ENCODE data around the gene IGFBP3. TPM values are rescaled to one million over a fixed set of nuclear protein-coding genes. Genes with fewer than 3 reads are reported as not detected.
"Not testable (repeated sequence)": the region's sequence is repeated elsewhere in the genome, so short reads cannot be mapped to it uniquely, and the experiment has no call there.

IGFBP3 gene
- total RNA-seq, 2 experiments from 2014 or later, result 0.17 TPM; not detected in 1

DNA sequence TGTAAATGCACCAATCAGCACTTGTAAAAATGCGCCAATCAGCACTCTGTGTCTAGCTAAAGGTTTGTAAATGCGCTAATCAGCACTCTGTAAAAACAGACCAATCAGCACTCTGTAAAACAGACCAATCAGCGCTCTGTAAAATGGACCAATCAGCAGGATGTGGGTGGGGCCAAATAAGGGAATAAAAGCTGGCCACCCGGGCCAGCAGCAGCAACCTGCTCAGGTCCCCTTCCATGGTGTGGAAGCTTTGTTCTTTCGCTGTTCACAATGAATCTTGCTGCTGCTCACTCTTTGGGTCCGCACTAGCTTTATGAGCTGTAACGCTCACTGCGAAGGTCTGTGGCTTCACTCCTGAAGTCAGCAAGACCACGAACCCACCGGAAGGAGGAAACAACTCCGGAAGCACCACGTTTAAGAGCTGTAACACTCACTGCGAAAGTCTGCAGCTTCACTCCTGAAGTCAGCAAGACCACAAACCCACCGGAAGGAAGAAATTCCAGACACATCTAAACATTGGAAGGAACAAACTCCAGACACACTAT lies 19.2 kb upstream of the IGFBP3 start:
- CTCF ChIA-PET, result interaction anchor here (1.9 kb wide), 1 partner anchor 18 kb away, joined by 4 read pairs; the partner anchor contains the start of gene IGFBP3
- Mint-ChIP-seq H3K4me3 (peak overlapping the region; percentile 77), H3K4me1 (ENCODE audit: low read depth) (peaks cover 15% of the 10 kb centered on the region), H3K27ac (peak overlapping the region; percentile 68)
- not testable (repeated sequence) for H3K27me3 Mint-ChIP-seq (ENCODE audit: low read depth); H3K9me3 Mint-ChIP-seq; H3K36me3 Mint-ChIP-seq (ENCODE audit: low read depth)
- intact Hi-C loops (cut with micrococcal nuclease), result loop anchor here (1.0 kb wide), 1 partner anchor 38 kb away; no protein-coding TSS in a partner anchor
- peak; percentile 69 for DNase-seq

DNA sequence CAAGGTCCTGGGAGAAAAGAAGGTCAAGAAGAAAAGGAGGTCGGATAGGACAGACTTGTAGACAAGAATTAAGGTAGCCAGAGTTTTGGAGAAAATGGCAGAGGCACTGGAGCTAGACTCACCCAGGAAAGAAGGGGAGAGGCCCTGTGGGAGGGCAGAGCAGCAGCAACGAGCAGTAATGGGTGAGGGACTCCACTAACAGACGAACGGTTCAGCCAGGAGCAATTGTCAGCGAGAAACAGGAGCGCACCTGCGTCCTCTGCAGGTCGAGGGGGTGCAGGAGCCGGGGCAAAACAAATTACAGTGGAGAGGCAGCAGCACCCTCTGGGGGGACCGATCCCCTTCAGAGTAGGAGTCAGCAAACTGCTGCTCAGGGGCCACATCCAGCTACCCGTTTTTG lies 18.5 kb upstream of the IGFBP3 start:
- no peak overlapping the region for H3K4me3 Mint-ChIP-seq
- H3K9me3 Mint-ChIP-seq, result peaks cover 4% of the 10 kb centered on the region
- intact Hi-C loops (cut with micrococcal nuclease), result no loop called here
- no peak overlapping the region for H3K27ac Mint-ChIP-seq
- no peaks in the 10 kb centered on the region for H3K36me3 Mint-ChIP-seq (ENCODE audit: low read depth)
- H3K4me1 Mint-ChIP-seq (ENCODE audit: low read depth), result peaks cover 15% of the 10 kb centered on the region
- peaks cover 5% of the 10 kb centered on the region for H3K27me3 Mint-ChIP-seq (ENCODE audit: low read depth)
- CTCF ChIA-PET, result interaction anchor here (1.9 kb wide), 1 partner anchor 18 kb away, joined by 4 read pairs; the partner anchor contains the start of gene IGFBP3
- no peak for DNase-seq

DNA sequence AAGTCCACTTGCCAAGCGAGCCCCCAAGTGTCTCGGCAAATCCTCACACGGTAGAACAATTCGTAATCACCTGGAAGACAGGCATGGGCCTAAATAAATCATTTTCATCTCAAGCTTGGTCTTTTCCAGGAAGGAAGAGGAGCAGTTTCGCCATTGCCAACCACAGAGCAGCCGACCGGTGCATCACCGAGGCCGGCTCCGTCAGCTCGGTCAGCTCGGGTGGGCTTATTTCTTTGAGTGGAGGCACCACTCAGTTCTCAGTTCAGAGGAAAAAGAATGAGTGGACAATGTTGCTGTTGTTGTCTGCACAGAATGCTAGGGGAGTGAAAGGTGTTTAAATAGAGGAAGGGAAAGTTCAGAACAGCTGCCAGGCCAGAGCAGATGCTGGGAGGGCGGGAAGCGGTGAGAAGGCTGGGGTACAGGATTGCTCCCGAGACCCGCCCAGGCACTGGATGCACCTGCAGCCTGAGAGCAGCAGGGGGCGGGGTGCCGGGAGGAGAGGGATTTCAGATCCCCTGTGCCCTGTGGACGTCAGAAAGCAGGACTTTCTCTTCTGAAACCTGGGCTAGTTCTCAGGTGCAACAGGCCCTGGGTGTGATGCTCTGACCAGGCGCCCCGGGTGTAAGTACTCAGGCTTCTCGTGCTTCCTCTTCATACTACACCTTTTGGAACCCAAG lies 17.7 kb upstream of the IGFBP3 start:
- DNase-seq, result no peak
- Mint-ChIP-seq H3K4me3 (no peak overlapping the region), H3K9me3 (peaks cover 4% of the 10 kb centered on the region), H3K4me1 (ENCODE audit: low read depth) (peaks cover 15% of the 10 kb centered on the region), H3K27ac (no peak overlapping the region), H3K27me3 (ENCODE audit: low read depth) (peaks cover 5% of the 10 kb centered on the region), H3K36me3 (ENCODE audit: low read depth) (no peaks in the 10 kb centered on the region)
- CTCF ChIA-PET, result interaction anchor here (1.3 to 1.9 kb wide), 2 partner anchors 17 to 20 kb away, joined by 4 read pairs; partner anchors contain the start of gene IGFBP3
- intact Hi-C loops (cut with micrococcal nuclease), result no loop called here

DNA sequence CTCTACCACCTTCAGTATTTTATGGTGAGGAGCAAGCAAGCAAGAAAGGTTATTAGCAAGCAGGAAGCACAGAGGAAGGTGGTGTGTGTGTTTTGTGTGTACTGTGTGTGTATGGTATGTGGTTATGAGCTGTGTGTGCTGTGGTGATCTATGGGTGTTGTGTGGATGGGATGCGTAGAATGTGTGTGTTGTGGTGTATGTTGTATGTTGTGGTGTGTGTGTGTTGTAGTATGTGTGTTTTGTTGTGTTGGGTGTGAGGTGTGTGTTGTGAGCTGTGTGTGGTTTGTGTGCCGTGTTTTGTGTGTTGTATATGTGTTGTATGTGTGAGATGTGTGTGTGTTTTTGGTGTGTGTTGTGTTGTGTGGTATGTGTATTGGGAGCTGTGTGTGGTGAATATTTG lies 16.8 kb upstream of the IGFBP3 start:
- Mint-ChIP-seq H3K36me3 (ENCODE audit: low read depth) (no peaks in the 10 kb centered on the region), H3K4me1 (ENCODE audit: low read depth) (peaks cover 14% of the 10 kb centered on the region), H3K27me3 (ENCODE audit: low read depth) (peaks cover 7% of the 10 kb centered on the region), H3K4me3 (no peak overlapping the region), H3K27ac (no peak overlapping the region), H3K9me3 (peaks cover 4% of the 10 kb centered on the region)
- DNase-seq, result no peak
- CTCF ChIA-PET, result interaction anchor here (1.3 to 1.7 kb wide), 2 partner anchors 15 to 19 kb away, joined by 4 to 8 read pairs; no protein-coding TSS in a partner anchor
- intact Hi-C loops (cut with micrococcal nuclease), result no loop called here

DNA sequence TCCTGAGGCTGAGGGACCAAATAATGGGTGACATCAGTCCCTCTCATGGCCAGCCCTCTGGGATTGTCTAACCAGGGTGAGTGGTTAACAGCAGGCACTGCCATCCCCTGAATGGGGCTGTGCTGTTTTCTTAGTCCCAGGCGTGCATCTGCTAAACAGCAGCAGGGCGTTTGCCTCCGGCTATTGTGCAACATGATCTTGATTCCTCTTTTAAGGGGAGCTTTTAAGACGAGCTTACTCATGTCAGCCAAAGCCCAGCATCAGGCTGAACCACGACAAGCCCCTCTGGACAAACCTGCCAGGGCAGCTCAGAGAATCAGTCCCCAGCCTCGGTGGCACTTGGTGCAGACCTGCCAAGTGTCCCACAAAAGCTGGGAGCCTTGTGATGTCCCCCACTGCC lies 16.2 kb upstream of the IGFBP3 start:
- no peak overlapping the region for H3K27ac Mint-ChIP-seq
- H3K4me3 Mint-ChIP-seq, result no peak overlapping the region
- H3K9me3 Mint-ChIP-seq, result peaks cover 4% of the 10 kb centered on the region
- H3K4me1 Mint-ChIP-seq (ENCODE audit: low read depth), result peaks cover 10% of the 10 kb centered on the region
- CTCF ChIA-PET, result interaction anchor here (1.3 to 1.7 kb wide), 2 partner anchors 14 to 19 kb away, joined by 4 to 8 read pairs; no protein-coding TSS in a partner anchor
- peaks cover 7% of the 10 kb centered on the region for H3K27me3 Mint-ChIP-seq (ENCODE audit: low read depth)
- intact Hi-C loops (cut with micrococcal nuclease), result no loop called here
- no peak for DNase-seq
- H3K36me3 Mint-ChIP-seq (ENCODE audit: low read depth), result no peaks in the 10 kb centered on the region

DNA sequence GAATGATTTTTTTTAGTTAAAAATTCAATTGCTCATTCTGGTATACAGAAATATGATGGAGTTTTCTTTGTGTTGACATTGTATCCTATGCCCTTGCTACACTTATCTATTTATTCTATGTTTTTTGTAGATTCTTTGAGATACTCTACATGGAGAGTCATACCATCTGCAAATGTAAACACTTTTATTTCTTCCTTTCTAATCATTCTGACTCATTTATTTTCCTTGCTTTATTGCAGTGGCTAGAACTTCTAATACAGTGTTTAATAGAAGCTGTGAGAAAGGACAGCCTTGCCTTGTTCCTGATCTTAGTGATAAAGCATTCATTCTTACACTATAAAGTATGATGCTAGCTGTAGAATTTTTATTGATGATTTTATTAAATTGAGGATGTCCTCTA lies 9.9 kb upstream of the IGFBP3 start:
- Mint-ChIP-seq H3K36me3 (ENCODE audit: low read depth) (no peaks in the 10 kb centered on the region), H3K27me3 (ENCODE audit: low read depth) (peaks cover 7% of the 10 kb centered on the region)

DNA sequence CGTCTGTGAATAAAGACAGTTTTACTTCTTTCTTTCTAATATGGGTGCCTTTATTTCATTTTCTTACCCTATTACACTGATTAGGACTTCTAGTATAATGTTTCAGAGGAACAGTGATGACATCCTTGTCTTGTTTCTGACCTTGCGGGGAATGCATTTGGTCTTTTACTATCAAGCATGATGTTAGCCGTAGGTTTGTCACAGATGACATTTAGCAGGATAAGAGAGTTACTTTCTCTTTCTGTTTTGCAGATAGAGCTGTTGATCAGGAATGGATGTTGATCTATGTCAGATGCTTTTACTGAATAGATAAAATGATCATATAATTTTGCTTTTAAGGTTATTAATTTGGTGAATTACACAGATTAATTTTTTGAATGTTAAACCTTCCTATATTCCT lies 6.6 kb upstream of the IGFBP3 start:
- H3K4me1 Mint-ChIP-seq (ENCODE audit: low read depth), result peaks cover 9% of the 10 kb centered on the region
- intact Hi-C loops (cut with micrococcal nuclease), result no loop called here
- no peak for DNase-seq
- no peak overlapping the region for H3K4me3 Mint-ChIP-seq
- H3K27me3 Mint-ChIP-seq (ENCODE audit: low read depth), result peaks cover 6% of the 10 kb centered on the region
- H3K27ac Mint-ChIP-seq, result no peak overlapping the region
- no peaks in the 10 kb centered on the region for H3K36me3 Mint-ChIP-seq (ENCODE audit: low read depth)
- no peaks in the 10 kb centered on the region for H3K9me3 Mint-ChIP-seq
- CTCF ChIA-PET, result no interaction called here

More for the DNA sequence above, 9.9 kb upstream of the IGFBP3 start:
- DNase-seq, result no peak
- peaks cover 3% of the 10 kb centered on the region for H3K4me1 Mint-ChIP-seq (ENCODE audit: low read depth)
- intact Hi-C loops (cut with micrococcal nuclease), result no loop called here
- CTCF ChIA-PET, result interaction anchor here (0.8 kb wide), 1 partner anchor 9 kb away, joined by 3 read pairs; no protein-coding TSS in a partner anchor
- H3K9me3 Mint-ChIP-seq, result no peaks in the 10 kb centered on the region
- no peak overlapping the region for H3K27ac Mint-ChIP-seq
- no peak overlapping the region for H3K4me3 Mint-ChIP-seq

DNA sequence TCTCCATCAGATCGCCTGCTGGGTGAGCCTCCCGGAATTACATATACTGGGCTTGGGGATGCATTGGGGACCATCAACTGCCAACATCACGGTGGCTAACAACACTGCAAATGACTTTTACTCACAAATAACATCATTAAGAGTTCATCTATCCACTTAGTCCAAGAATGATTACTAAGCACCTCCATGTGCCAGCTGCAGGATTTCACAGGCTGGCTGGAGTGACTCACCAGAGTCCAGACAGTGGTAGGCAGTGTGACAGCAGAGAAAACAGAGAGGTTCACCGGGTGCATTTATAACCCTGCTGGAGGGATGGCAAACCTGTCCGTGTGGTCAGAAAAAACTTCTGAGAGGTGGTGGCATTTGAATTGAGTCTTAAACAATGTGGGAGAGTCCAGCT lies 3.2 kb upstream of the IGFBP3 start:
- peaks cover 32% of the 10 kb centered on the region for H3K27me3 Mint-ChIP-seq (ENCODE audit: low read depth)
- no peak overlapping the region for H3K27ac Mint-ChIP-seq
- peaks cover 31% of the 10 kb centered on the region for H3K4me1 Mint-ChIP-seq (ENCODE audit: low read depth)
- H3K9me3 Mint-ChIP-seq, result no peaks in the 10 kb centered on the region
- H3K4me3 Mint-ChIP-seq, result no peak overlapping the region
- CTCF ChIA-PET, result interaction anchor here (1.6 kb wide), 1 partner anchor 32 kb away, joined by 3 read pairs; no protein-coding TSS in a partner anchor
- H3K36me3 Mint-ChIP-seq (ENCODE audit: low read depth), result no peaks in the 10 kb centered on the region
- DNase-seq, result no peak
- intact Hi-C loops (cut with micrococcal nuclease), result no loop called here

DNA sequence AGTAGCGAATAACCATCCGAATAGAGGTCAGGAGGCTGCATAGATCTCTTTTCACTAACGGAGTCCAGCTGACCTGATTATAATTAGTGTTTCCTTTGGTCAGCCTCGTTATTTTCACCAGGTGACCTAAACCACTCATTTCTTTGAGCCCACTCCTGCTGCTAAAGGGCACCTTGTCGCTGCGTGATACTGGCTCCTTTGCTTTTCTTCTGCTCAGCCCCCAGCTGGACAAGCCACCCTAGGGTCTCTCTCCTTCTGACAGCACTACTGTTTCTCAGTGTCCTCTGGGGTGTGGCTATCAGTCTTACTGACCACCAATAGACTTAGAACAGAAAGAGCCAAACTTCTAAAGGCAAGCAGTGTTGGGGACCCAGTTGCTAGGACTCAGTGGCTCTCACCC lies 2.7 kb upstream of the IGFBP3 start:
- no peak for DNase-seq
- Mint-ChIP-seq H3K4me3 (no peak overlapping the region), H3K27me3 (ENCODE audit: low read depth) (peaks cover 35% of the 10 kb centered on the region), H3K9me3 (no peaks in the 10 kb centered on the region), H3K4me1 (ENCODE audit: low read depth) (peaks cover 32% of the 10 kb centered on the region), H3K27ac (no peak overlapping the region), H3K36me3 (ENCODE audit: low read depth) (no peaks in the 10 kb centered on the region)
- CTCF ChIA-PET, result interaction anchor here (0.6 to 1.9 kb wide), 7 partner anchors 13 to 876 kb away, joined by 3 to 8 read pairs (median 4); no protein-coding TSS in a partner anchor
- intact Hi-C loops (cut with micrococcal nuclease), result loop anchor here (1.0 to 2.0 kb wide), 3 partner anchors 54 to 1257 kb away; no protein-coding TSS in a partner anchor

DNA sequence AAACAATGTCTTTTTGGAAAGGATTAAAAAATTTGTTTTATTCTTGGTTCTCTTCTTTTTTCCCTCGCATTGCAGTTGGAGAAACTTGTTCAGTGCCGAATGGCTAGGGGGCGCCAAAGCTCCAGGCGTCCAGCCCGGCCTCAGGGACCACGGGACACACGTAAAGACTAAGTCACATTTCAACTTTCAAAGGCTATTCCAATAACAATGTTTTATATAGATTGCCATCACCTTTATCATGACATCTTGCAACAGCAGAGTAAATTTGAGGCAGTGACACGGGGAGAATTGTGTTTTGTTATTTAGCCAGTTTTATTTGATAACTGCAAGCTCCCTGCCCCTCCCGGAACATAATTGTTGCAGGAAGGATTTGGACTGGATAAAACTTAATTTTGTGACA lies 2.2 kb upstream of the IGFBP3 start:
- peaks cover 32% of the 10 kb centered on the region for H3K4me1 Mint-ChIP-seq (ENCODE audit: low read depth)

DNA sequence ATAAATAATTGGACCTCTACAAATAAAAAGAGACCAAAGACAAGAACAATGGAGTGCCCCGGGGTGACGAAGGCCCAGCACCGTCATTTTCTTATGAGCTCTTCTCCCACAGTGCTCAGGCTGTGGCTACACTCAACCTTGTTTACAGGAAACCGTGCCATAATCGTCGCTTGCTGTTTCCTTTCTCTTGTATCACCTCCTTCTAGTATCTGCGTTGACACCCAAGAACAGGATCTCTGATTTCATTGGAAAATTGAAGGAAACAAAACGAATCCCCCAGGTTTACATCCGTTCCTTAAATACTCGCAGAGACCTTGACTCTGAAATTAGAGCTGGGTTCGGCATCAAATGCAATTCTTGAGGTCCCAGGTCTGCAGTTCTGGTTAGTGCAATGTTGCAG lies 1.7 kb upstream of the IGFBP3 start:
- H3K27me3 Mint-ChIP-seq (ENCODE audit: low read depth), result peaks cover 43% of the 10 kb centered on the region
- peaks cover 32% of the 10 kb centered on the region for H3K4me1 Mint-ChIP-seq (ENCODE audit: low read depth)
- no peaks in the 10 kb centered on the region for H3K9me3 Mint-ChIP-seq
- intact Hi-C loops (cut with micrococcal nuclease), result loop anchor here (1.0 to 2.0 kb wide), 4 partner anchors 55 to 1258 kb away; no protein-coding TSS in a partner anchor
- DNase-seq, result peak; percentile 48
- no peaks in the 10 kb centered on the region for H3K36me3 Mint-ChIP-seq (ENCODE audit: low read depth)
- peak overlapping the region; percentile 44 for H3K4me3 Mint-ChIP-seq
- H3K27ac Mint-ChIP-seq, result peak overlapping the region; percentile 12
- CTCF ChIA-PET, result interaction anchor here (0.6 to 1.9 kb wide), 21 partner anchors 8 to 1258 kb away, joined by 3 to 8 read pairs (median 3); no protein-coding TSS in a partner anchor

More for the DNA sequence above, 2.2 kb upstream of the IGFBP3 start:
- intact Hi-C loops (cut with micrococcal nuclease), result loop anchor here (1.0 to 2.0 kb wide), 3 partner anchors 55 to 1258 kb away; no protein-coding TSS in a partner anchor
- CTCF ChIA-PET, result interaction anchor here (0.6 to 1.9 kb wide), 17 partner anchors 10 to 1258 kb away, joined by 3 to 8 read pairs (median 4); no protein-coding TSS in a partner anchor
- peak overlapping the region; percentile 44 for H3K4me3 Mint-ChIP-seq
- H3K27ac Mint-ChIP-seq, result no peak overlapping the region
- H3K36me3 Mint-ChIP-seq (ENCODE audit: low read depth), result no peaks in the 10 kb centered on the region
- H3K9me3 Mint-ChIP-seq, result no peaks in the 10 kb centered on the region
- DNase-seq, result peak; percentile 81
- H3K27me3 Mint-ChIP-seq (ENCODE audit: low read depth), result peaks cover 39% of the 10 kb centered on the region
